Retinal pigment epithelial cell (primary cell): ENCODE results near the gene BTBD10.

Experiments
- DNase-seq: peaks from one replicate; pipeline ENCODE4 v3.0.0-alpha.2; 2010; ENCODE audit warnings: low read depth
- H3K4me3 ChIP-seq: 2 replicates; pipeline ENCODE4 v1.5.1; 2011; ENCODE audit warnings: mild to moderate bottlenecking, low read length, control low read depth, moderate library complexity
- CTCF ChIP-seq: conservative IDR thresholded peaks from 2 replicates; pipeline ENCODE4 v1.5.1; 2011; ENCODE audit warnings: low read depth, low read length, control low read depth, inconsistent platforms

The BTBD10 gene

GRCh38 chr11:13349046-13349445, 114.0 kb downstream of the BTBD10 start:
- H3K4me3 ChIP-seq = no peak overlapping the region
- no peak for TF ChIP-seq CTCF
- no peak for DNase-seq

DNA sequence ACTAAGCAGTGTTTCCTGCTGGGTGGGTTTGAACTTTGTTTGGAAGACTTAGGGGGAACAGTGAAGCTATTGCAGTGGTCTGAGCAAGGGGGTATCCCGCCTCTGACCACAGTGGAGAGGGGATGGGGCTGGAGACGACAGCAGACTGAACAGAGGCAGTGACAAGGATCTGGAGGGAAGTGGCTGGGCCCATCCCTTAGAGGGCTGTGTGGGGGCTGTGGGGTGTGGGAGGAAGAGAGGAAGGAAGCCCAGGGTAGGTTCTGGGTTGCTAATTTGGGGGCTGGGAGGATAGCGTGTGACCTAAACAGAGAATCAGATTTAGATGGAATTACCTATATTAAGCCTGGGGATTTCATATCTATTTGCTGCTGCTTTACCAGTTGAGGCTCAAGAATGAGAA, 114.7 kb downstream of the BTBD10 start:
- no peak for DNase-seq
- no peak for TF ChIP-seq CTCF
- H3K4me3 ChIP-seq = no peak overlapping the region

DNA sequence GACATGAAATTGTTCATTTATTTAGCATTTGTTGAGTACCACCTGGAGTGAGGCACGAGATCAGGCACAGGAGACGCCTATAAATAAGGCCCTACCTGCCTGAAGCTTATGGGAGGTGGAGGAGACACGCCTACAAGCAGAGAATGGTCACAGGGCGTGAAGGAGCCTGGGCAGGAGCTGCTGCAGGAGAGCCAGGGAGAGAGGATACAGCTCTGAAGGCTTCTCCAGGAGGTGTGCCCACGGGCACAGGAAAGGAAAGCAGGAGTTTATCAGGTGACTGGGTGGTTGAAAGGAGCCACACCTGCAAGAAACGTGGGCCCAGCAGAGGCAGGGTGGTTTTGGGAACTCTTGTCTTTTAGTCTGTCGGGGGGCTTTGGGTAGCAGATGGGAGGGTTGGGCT, 115.1 kb downstream of the BTBD10 start:
- no peak overlapping the region for H3K4me3 ChIP-seq
- TF ChIP-seq CTCF = no peak

DNA sequence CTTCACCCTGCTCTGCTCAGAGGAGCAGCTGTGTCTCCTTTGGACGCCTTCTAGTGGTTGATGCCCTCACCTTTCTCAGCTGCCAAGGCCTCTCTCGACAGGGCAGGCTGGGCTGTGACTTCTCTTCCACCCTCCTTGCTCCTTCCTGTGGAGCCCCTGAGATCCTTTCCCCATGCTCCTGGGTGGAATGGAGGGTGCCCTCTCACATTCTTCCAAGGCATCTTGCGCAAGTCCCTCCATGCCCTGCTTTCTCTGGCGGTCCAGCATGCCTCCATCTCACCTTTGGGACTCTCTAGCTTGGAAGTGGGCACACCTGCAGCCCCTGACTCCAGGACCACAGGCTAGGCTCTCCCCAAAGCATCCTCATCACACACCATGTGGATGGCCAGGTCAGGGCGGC, 116.6 kb downstream of the BTBD10 start:
- TF ChIP-seq CTCF = no peak
- DNase-seq = no peak
- no peak overlapping the region for H3K4me3 ChIP-seq

More for the DNA sequence above, 115.1 kb downstream of the BTBD10 start:
- DNase-seq = no peak

DNA sequence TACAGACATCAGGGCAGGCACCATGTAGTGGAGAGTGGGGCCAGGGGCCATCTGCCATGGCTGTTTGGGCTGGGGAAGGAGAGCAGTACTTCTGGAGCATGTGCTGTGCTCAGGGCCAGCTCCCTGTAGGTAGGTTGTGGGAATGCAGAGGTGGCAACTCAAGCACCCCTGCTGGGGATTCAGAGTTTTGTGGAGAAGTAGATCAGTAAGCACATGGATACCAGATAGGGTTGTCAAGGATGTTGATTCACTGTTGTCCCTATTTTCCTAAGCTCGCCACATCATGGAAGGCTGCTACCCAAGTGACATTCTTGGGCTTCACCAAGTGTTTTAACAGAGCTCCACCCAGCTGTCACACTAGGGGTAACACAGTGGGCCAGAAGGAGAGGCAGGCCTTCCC, 118.2 kb downstream of the BTBD10 start:
- TF ChIP-seq CTCF = no peak
- no peak overlapping the region for H3K4me3 ChIP-seq
- DNase-seq = no peak

GRCh38 chr11:13343931-13344717, 118.9 kb downstream of the BTBD10 start:
- peak; percentile 89 for TF ChIP-seq CTCF
- no peak overlapping the region for H3K4me3 ChIP-seq
- no peak for DNase-seq

GRCh38 chr11:13343067-13343466, 120.0 kb downstream of the BTBD10 start:
- no peak for TF ChIP-seq CTCF
- H3K4me3 ChIP-seq = no peak overlapping the region
- no peak for DNase-seq
